Activated naive CD8-positive, alpha-beta T cell treated with anti-CD3 and anti-CD28 coated beads, Interleukin-2, amount 10 ng/mL, durations not matched to agents 7 days and 5 days (primary cell): ENCODE measurements around the gene PDHA2. TPM values are rescaled to one million over a fixed set of nuclear protein-coding genes. Genes with fewer than 3 reads are reported as not detected.
"Not testable (repeated sequence)": the region's sequence is repeated elsewhere in the genome, so short reads cannot be mapped to it uniquely, and the experiment has no call there.

Source experiments
- ATAC-seq: fragments of 150-1000 bp; cut with Tn5 transposase; one replicate; pipeline ENCODE4 v1.10.0; 2021; ENCODE audit warnings: low read depth, moderate library complexity
- POLR2A ChIA-PET: fragments of 350-600 bp; sonication (Branson Sonifier 250); formaldehyde crosslinking; loops from one replicate; lab custom pipeline; 2021; ENCODE audit warnings: antibody characterized with exemption; lab: Charles Lee
- DNase-seq: peaks from one replicate; pipeline ENCODE4 v3.0.0; 2021
- H3K27ac Mint-ChIP-seq: one replicate; pipeline ENCODE4 v1.8.0; 2022; ENCODE audit warnings: mild to moderate bottlenecking, mixed read lengths
- H3K27me3 Mint-ChIP-seq: one replicate; pipeline ENCODE4 v1.8.0; 2022; ENCODE audit warnings: mild to moderate bottlenecking, moderate library complexity, mixed read lengths
- H3K36me3 Mint-ChIP-seq: one replicate; pipeline ENCODE4 v1.8.0; 2021; ENCODE audit warnings: mild to moderate bottlenecking, mixed read lengths
- H3K4me1 Mint-ChIP-seq: one replicate; pipeline ENCODE4 v1.8.0; 2021; ENCODE audit warnings: mixed read lengths
- H3K4me3 Mint-ChIP-seq: one replicate; pipeline ENCODE4 v1.8.0; 2022; ENCODE audit warnings: mild to moderate bottlenecking, moderate library complexity, mixed read lengths
- H3K9me3 Mint-ChIP-seq: one replicate; pipeline ENCODE4 v1.8.0; 2021; ENCODE audit warnings: mixed read lengths
- total RNA-seq, 2 experiments: library from RNA; stranded (reverse); gene quantifications; one replicate each; pipeline ENCODE4 v1.2.3, GENCODE V29; 2021

Gene PDHA2
- total RNA-seq: not detected

DNA sequence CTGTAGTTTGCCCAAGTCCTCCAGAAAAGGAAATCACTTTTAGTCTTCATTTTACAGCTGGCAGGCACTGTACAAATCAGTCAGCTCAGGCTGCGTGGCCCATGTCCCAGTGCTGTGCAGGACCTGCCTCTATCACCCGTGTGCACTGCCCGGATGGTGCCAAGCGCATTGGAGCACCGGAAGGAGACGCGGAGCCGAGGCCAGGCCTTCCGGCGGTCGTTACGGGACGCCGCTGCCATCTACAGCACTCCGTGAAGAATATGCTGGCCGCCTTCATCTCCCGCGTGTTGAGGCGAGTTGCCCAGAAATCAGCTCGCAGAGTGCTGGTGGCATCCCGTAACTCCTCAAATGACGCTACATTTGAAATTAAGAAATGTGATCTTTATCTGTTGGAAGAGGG lies at the start of gene PDHA2:
PDHA2 (plus strand) TSS at position 203 of the 400 bp plus-strand sequence; CDS start at position 261, 58 bp downstream.
- DNase-seq: no peak
- no peak within 1 kb of the TSS for H3K4me3 Mint-ChIP-seq
- H3K9me3 Mint-ChIP-seq: no peaks in the 10 kb centered on the region
- ATAC-seq: no peak
- POLR2A ChIA-PET: no interaction called here
- H3K27me3 Mint-ChIP-seq: no peaks in the 10 kb centered on the region
- H3K4me1 Mint-ChIP-seq: no peaks in the 10 kb centered on the region
- no peak within 1 kb of the TSS for H3K27ac Mint-ChIP-seq
- no peaks in the 10 kb centered on the region for H3K36me3 Mint-ChIP-seq

DNA sequence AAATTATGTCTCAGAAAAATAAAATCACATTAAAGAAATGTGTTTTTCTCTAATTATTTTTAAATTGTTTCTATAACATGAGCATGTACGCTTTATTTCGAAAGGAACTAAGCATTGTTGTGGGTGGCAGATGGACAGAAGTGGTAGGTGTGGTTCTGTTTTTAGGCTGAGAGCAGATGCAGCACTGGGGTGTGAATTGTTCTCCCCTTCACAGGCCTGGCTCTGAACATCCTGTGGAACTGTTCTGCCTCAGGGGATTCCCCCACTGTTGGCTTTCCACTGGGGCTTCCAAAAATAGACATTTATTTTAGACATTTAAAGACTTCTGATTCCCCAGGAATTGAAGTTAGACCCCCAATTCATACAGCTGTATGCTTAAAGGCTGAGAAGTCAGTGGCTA lies 41.9 kb upstream of the PDHA2 start:
- no peak overlapping the region for H3K27ac Mint-ChIP-seq
- H3K27me3 Mint-ChIP-seq: no peaks in the 10 kb centered on the region
- DNase-seq: no peak
- POLR2A ChIA-PET: no interaction called here
- no peaks in the 10 kb centered on the region for H3K9me3 Mint-ChIP-seq
- ATAC-seq: no peak
- H3K36me3 Mint-ChIP-seq: no peaks in the 10 kb centered on the region
- no peaks in the 10 kb centered on the region for H3K4me1 Mint-ChIP-seq
- H3K4me3 Mint-ChIP-seq: no peak overlapping the region

DNA sequence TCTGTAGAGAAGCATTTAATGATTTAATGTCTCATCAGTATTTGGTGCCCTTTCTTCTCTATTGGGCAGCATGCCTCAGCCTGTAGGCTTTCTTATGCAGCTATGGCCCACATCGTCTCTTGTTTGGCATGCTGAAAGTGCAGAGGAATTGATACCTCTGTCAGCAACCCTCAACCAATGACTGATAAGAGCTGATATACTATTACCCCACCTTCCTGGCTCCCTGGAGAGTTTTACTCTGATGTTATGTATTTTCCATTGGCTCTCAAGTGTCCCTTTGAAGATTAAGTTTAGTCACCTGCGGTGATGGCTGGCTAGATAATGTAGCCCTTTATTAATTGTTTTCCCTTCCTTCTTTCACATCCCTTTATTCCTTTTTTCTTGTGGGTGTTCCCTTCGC lies 41.2 kb upstream of the PDHA2 start:
- no peaks in the 10 kb centered on the region for H3K36me3 Mint-ChIP-seq
- no peaks in the 10 kb centered on the region for H3K9me3 Mint-ChIP-seq
- POLR2A ChIA-PET: no interaction called here
- no peaks in the 10 kb centered on the region for H3K27me3 Mint-ChIP-seq
- H3K4me3 Mint-ChIP-seq: no peak overlapping the region
- DNase-seq: no peak
- H3K27ac Mint-ChIP-seq: no peak overlapping the region
- H3K4me1 Mint-ChIP-seq: no peaks in the 10 kb centered on the region
- no peak for ATAC-seq

DNA sequence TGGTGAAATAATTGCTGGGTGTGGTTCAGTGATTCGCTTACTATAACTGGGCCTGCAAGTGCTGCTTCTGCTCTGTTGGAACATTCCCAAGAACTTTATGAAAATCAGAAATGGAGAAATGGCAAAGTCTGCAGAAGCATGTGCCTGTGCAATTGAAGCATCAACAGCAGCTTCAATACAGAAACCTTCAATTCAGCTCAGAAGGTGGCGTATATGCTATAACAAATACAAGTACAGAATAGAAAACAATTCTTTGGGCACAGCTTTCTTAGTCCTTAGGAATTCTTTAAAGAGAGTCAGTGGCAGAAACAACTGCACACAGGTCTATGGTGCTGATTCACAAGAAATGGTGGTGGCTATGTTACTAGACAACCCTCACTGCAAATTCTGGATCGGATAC lies 18.0 kb upstream of the PDHA2 start:
- Mint-ChIP-seq H3K4me3 (no peak overlapping the region), H3K27ac (no peak overlapping the region), H3K27me3 (no peaks in the 10 kb centered on the region), H3K4me1 (no peaks in the 10 kb centered on the region), H3K36me3 (no peaks in the 10 kb centered on the region), H3K9me3 (no peaks in the 10 kb centered on the region)
- ATAC-seq (no peak), DNase-seq (no peak)
- POLR2A ChIA-PET: no interaction called here

DNA sequence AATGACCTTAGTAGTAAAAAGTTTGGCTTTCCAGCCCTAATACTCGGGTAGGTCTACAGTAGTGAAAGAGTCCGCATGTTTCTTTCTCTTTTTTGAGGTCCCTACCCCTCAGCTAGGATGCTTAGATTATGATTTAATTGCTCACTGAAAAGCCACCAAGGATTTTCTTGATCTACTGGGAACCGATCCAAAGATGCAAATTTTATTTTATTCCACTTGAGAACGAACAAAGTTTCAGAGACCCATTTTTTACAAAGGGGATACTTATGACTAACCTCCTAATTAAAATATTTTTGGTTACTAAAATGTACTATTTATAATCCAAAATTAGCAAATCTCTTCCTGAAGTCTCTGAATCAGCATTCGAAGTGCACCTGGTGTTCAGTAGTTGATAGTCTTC lies 14.3 kb upstream of the PDHA2 start:
- ATAC-seq (no peak), DNase-seq (no peak)
- Mint-ChIP-seq H3K27ac (no peak overlapping the region), H3K36me3 (no peaks in the 10 kb centered on the region), H3K4me3 (no peak overlapping the region), H3K27me3 (peaks cover 2% of the 10 kb centered on the region), H3K9me3 (no peaks in the 10 kb centered on the region), H3K4me1 (no peaks in the 10 kb centered on the region)
- POLR2A ChIA-PET: no interaction called here

DNA sequence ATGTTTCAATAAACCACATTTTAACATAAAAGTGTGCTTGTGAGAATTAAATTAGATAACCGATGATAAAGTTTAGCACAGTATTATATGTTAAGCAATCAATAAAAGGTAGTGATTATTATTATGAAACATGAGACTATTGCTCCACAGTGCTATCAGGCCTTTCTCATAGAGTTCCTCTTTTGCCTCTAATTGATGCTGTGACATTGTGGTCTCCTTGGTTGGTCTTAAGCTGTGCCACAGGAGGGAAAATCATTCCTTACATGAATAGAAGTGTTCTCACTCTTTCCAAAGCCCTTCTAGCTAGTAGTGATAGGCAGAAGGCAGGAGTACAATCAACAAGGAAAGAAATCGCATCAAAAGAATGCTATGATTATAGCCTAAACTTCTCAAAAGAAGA lies 9.2 kb upstream of the PDHA2 start:
- Mint-ChIP-seq H3K9me3 (no peaks in the 10 kb centered on the region), H3K27ac (no peak overlapping the region), H3K36me3 (no peaks in the 10 kb centered on the region), H3K4me3 (no peak overlapping the region), H3K27me3 (peaks cover 2% of the 10 kb centered on the region), H3K4me1 (no peaks in the 10 kb centered on the region)
- POLR2A ChIA-PET: no interaction called here
- no peak for ATAC-seq
- no peak for DNase-seq

DNA sequence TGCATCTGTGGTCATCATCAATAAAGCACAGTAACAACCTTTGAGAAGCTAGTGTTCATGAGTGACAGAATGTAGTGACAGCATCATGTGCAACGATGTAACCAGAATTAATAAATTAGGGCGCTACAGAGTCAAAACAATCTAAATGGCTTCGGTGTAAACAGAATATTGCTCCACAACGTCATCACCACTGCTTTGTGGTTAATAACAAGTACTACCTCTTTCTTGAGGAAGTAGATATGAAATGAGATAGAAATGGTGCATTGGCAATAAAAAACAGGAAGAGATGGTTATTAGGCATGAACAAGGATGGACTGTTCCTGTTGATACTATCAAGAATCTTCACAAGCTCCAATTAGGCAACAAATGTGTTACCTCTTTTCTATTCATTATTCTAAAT lies 8.7 kb upstream of the PDHA2 start:
- DNase-seq (no peak), ATAC-seq (no peak)
- Mint-ChIP-seq H3K36me3 (no peaks in the 10 kb centered on the region), H3K27ac (no peak overlapping the region), H3K27me3 (peaks cover 2% of the 10 kb centered on the region), H3K4me1 (no peaks in the 10 kb centered on the region), H3K9me3 (no peaks in the 10 kb centered on the region), H3K4me3 (no peak overlapping the region)
- POLR2A ChIA-PET: no interaction called here

DNA sequence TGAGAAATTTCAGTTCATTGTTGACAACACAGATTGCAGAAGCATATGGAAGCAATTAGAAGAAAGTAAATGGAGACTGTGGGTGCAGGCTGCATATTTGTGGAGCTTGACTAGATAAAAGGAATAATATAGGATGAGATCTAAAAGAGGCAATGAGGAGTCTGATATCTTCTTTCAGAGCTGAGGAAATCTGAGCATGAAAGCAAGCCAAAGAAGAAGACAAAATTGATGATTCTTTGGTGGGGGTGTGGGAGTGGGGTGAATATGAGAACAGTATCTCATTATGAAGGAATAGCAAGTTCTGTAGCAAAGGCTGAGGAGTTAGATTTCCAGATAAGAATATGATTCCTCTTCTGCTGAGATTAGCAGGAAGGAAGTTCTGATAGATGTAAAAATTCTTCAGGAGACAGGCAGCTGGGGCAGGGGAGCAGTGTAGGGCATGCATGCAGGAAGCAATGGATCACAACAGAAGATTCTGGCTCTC lies 6.1 kb upstream of the PDHA2 start:
- no peaks in the 10 kb centered on the region for H3K9me3 Mint-ChIP-seq
- no peak overlapping the region for H3K4me3 Mint-ChIP-seq
- POLR2A ChIA-PET: no interaction called here
- H3K27me3 Mint-ChIP-seq: no peaks in the 10 kb centered on the region
- no peaks in the 10 kb centered on the region for H3K36me3 Mint-ChIP-seq
- no peak overlapping the region for H3K27ac Mint-ChIP-seq
- ATAC-seq (no peak), DNase-seq (no peak)
- H3K4me1 Mint-ChIP-seq: no peaks in the 10 kb centered on the region

DNA sequence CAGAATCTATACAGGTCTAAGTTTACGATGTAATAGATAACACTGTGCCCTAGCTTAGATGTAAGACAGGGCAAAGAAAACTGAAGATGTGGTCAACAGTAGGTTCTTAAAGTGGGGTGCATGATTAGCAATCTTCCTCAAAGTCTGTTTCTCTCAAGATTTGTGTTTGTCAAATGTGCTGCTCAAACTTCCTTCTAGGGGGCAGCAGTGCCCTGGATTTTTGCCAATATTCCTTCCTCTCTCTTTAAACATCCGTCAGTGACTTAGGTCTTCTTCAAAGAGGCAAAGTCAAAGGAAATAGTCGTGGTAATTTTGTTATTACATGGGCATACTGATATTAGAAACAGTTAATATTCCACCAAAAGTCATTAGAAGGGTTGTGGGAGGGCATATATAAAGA lies 4.2 kb upstream of the PDHA2 start:
- H3K9me3 Mint-ChIP-seq: no peaks in the 10 kb centered on the region
- no peak overlapping the region for H3K27ac Mint-ChIP-seq
- DNase-seq: no peak
- H3K27me3 Mint-ChIP-seq: no peaks in the 10 kb centered on the region
- POLR2A ChIA-PET: no interaction called here
- ATAC-seq: no peak
- H3K4me3 Mint-ChIP-seq: no peak overlapping the region
- H3K4me1 Mint-ChIP-seq: no peaks in the 10 kb centered on the region
- H3K36me3 Mint-ChIP-seq: no peaks in the 10 kb centered on the region

DNA sequence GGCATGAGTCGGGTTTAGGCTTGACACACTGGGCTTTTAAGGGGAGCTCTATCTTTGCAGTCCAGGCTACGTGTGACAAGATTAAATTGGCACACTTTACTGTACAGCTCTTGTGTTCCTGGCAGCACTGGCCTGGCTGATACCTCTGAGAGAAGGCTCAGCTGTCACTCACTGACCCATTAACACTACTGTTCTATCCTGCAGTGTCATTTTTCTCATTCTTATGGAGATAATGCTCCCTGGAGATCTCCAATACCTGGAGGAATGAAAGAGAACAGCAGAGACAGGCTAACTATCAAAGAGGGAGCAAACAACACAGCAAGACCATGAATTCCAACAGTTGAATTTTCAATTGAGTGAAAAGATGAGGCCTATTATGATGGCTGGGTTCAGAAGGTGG lies 1.7 kb upstream of the PDHA2 start:
- ATAC-seq (no peak), DNase-seq (no peak)
- POLR2A ChIA-PET: no interaction called here
- H3K4me3 Mint-ChIP-seq: no peak overlapping the region
- no peaks in the 10 kb centered on the region for H3K4me1 Mint-ChIP-seq
- H3K9me3 Mint-ChIP-seq: no peaks in the 10 kb centered on the region
- no peak overlapping the region for H3K27ac Mint-ChIP-seq
- no peaks in the 10 kb centered on the region for H3K27me3 Mint-ChIP-seq
- no peaks in the 10 kb centered on the region for H3K36me3 Mint-ChIP-seq

DNA sequence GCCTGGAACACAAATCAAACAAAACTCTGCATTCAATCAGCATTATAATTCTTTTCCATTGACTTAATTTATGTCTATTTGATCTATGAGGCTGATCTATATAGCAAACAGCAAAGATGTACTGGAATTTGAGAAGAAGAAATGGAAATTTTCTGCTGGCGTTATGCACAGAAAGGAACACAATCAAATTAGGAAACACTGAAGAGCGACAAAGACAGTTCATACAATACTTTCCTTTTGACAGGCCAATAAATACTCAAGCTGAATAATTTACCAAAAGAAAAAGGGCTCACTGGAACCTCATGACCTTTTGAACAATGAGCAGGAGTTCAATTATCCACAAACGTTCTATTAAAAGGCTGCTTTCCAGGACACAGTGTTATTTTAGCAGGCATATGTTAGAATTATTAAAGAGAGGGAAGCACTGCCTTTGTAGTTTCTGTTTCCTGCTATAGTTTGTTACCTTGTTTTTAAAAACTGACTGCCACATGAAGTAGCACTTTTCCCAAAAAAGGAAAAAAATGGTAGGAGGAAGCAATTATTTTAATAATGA lies 8.1 kb downstream of the PDHA2 start:
- ATAC-seq (no peak), DNase-seq (no peak)
- POLR2A ChIA-PET: no interaction called here
- Mint-ChIP-seq H3K27ac (no peak overlapping the region), H3K4me1 (no peaks in the 10 kb centered on the region), H3K9me3 (no peaks in the 10 kb centered on the region), H3K4me3 (no peak overlapping the region), H3K36me3 (no peaks in the 10 kb centered on the region), H3K27me3 (no peaks in the 10 kb centered on the region)

DNA sequence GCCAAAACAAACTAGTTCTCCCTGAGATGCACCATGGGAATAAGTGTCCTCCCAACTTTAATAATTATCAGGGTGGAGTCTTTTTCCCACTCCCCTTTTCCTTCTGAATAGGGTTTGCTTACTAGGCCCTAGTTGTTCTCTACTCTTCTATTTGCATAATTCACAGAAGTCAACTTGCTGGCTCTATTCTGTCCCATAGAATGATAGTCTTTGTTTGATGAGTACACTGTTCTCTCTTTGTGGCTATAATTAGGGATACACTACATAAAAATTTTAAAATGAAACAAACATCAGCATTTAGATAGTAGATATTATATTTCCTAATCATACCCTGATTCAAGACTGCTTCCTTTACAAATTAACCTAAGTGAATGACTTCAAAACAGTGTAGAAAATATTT lies 10.3 kb downstream of the PDHA2 start:
- no peak overlapping the region for H3K4me3 Mint-ChIP-seq
- H3K9me3 Mint-ChIP-seq: no peaks in the 10 kb centered on the region
- H3K27ac Mint-ChIP-seq: no peak overlapping the region
- no peaks in the 10 kb centered on the region for H3K36me3 Mint-ChIP-seq
- ATAC-seq (no peak), DNase-seq (no peak)
- no peaks in the 10 kb centered on the region for H3K4me1 Mint-ChIP-seq
- no peaks in the 10 kb centered on the region for H3K27me3 Mint-ChIP-seq
- POLR2A ChIA-PET: no interaction called here

DNA sequence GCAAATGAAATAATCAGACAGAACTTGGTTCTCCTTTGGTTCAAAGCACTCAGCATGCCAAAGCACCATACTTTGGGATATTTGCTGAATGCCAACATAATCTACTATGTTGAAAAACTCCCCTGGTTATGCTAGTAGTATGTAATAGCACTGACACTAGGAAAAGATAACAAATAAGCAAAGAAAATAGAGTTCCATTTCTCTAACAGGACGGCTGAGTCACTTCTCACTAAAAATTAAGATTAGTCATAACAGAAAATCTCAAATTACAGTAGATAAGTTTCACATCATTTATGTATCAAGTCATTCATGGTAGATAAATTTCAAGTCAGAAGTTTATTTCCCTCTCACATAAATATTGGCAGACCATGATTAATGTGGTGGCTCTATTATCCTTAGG lies 17.9 kb downstream of the PDHA2 start:
- no peak for ATAC-seq
- POLR2A ChIA-PET: no interaction called here

DNA sequence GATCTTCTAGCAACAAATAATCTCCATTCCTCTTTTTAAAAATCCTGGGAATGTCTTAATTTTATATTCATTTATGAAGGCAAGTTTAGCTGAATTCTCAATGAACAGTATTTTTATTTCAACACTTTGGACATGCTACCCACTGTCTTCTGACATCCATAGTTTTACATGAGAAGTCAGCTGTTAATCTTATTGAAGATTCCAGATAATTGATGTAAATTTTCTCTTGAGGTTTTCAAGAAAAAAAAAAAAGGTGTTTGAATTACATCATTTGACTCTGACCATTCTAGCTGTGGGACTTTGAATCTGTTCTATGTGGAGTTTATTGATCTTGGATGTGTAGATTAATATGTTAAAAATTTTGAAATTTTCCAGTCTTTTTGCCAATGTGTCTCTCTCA lies 28.0 kb downstream of the PDHA2 start:
- no peak overlapping the region for H3K27ac Mint-ChIP-seq
- H3K36me3 Mint-ChIP-seq: no peaks in the 10 kb centered on the region
- no peak for DNase-seq
- POLR2A ChIA-PET: no interaction called here
- no peaks in the 10 kb centered on the region for H3K27me3 Mint-ChIP-seq
- H3K4me1 Mint-ChIP-seq: no peaks in the 10 kb centered on the region
- H3K4me3 Mint-ChIP-seq: no peak overlapping the region
- no peak for ATAC-seq
- peaks cover 3% of the 10 kb centered on the region for H3K9me3 Mint-ChIP-seq

More for the DNA sequence above, 17.9 kb downstream of the PDHA2 start:
- H3K27me3 Mint-ChIP-seq: no peaks in the 10 kb centered on the region
- no peak overlapping the region for H3K27ac Mint-ChIP-seq
- H3K9me3 Mint-ChIP-seq: no peaks in the 10 kb centered on the region
- H3K4me1 Mint-ChIP-seq: no peaks in the 10 kb centered on the region
- DNase-seq: no peak
- H3K4me3 Mint-ChIP-seq: no peak overlapping the region
- H3K36me3 Mint-ChIP-seq: no peaks in the 10 kb centered on the region

DNA sequence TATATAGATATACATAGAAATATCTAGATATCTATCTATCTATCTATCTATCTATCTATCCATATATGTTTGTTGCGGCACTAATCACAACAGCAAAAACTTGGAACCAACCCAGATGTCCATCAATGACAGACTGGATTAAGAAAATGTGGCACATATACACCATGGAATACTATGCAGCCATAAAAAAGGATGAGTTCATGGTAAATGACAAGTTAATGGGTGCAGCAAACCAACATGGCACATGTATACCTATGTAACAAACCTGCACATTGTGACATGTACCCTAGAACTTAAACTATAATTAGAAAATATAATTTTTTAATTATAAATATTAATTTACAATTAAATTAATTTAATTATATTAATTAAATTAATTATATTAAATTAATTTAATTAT lies 29.5 kb downstream of the PDHA2 start:
- DNase-seq, H3K36me3 Mint-ChIP-seq, H3K9me3 Mint-ChIP-seq, H3K4me3 Mint-ChIP-seq, H3K27me3 Mint-ChIP-seq, H3K4me1 Mint-ChIP-seq, ATAC-seq, H3K27ac Mint-ChIP-seq, POLR2A ChIA-PET: not testable (repeated sequence)
